GM18868 (cell line): ENCODE data around the gene OR51E2.

Experiments
- ATAC-seq: cut with Tn5 transposase; IDR thresholded peaks from one replicate; pipeline ENCODE4 v1.9.1; 2021; ENCODE audit warnings: mild to moderate bottlenecking, moderate library complexity; ENCODE audit not compliant: unreplicated experiment

The OR51E2 gene

DNA sequence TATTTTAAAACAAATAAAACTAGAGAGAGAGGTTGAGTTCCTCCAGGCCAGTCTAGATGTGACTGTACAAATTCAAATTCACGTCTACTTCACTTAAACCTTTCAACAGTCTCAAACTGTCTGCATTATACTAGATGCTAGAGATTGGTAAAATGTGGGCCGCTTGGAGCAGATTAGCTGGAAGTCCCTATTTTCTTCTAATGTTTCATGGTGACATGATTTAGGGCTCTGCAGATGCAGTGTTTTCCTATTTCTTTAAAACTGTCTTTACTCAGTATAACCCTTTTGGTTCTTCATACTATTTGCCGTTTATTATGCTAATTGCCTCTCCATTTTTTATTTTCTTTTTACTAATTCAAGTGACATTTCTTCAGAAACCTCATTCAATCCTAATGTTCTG is 33.5 kb downstream of the OR51E2 start:
- ATAC-seq, result no peak

DNA sequence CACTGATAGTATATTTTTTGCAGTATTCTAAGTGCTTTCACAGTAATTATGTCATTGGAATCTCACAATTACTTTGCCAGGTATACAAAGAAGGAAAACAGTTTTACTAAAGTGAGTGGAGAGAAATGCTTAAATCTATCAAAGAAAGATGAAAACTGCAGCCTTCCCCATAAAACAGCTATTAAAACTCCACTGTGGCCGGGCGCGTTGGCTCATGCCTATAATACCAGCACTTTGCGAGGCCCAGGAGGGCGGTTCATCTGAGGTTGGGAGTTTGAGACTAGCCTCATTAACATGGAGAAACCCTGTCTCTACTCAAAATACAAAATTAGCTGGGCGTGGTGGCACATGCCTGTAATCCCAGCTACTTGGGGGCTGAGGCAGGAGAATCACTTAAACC is 34.8 kb downstream of the OR51E2 start:
- ATAC-seq, result no peak

DNA sequence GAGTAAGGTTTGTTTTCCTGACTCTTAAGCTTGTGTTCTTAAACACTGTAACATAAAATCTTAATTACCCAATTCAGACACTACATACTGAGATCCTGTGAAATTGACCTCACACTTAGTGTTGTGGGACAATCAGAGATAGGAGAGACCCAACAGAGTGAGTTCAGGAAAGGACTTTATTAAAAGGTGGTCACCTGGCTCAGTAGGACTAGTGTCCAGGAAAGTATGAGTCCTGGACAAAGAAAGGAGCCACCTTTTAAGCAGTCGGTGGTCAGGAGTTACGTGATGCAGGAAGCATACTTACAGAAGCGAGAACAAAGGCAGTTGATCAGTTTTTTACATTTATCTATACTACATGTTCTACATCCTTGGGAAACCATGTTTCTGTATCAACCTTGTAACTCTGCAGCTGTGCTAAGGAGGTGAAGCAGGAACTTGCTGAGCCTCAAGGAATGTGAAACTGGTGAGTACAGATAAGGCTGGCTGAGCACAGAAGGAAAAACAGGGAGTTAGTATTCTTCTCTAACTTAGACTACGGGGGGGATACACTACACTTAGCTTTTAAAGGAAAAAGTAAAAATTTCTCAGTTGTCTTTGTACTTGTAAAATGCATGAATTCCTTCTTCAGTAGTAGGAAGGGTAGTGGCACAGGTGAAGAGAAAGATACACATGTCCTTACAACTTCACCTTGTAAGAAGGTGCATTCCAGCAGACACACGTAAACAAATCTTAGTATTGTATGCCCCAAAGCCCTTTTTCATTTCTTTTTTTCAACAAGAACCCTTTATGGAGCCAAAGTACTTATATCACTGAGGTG is 38.8 kb downstream of the OR51E2 start:
- no peak for ATAC-seq

DNA sequence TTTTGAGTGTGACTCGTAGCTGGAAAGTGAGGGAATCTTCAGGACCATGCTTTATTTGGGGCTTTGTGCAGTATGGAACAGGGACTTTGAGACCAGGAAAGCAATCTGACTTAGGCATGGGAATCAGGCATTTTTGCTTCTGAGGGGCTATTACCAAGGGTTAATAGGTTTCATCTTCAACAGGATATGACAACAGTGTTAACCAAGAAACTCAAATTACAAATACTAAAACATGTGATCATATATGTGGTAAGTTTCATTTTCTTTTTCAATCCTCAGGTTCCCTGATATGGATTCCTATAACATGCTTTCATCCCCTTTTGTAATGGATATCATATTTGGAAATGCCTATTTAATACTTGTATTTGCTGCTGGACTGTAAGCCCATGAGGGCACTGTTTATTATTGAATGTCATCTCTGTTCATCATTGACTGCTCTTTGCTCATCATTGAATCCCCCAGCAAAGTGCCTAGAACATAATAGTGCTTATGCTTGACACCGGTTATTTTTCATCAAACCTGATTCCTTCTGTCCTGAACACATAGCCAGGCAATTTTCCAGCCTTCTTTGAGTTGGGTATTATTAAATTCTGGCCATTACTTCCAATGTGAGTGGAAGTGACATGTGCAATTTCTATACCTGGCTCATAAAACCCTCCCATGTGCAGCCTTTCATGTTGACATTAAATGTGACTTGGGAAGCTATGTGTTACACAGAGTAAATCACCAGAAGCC is 42.9 kb downstream of the OR51E2 start:
- no peak for ATAC-seq

DNA sequence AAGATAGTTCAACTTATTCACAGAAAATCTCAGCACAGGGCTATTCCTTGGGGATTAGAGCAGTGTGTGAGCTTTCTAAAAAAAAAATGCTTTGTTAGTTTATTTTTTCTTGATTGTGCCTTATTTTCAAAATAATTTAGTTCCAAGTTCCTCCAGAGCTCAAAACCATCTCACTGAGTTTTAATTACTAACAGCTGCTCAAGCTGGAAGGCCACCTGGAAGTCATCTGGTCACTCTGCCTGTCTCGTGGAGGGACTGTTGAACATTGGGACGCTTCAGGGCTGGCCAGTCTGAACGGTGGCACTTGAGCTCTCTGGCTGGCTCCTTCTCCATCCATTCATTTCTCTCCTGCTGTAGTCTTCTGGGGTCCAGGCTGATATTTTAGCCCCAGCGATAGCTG is 49.9 kb downstream of the OR51E2 start:
- ATAC-seq, result no peak

DNA sequence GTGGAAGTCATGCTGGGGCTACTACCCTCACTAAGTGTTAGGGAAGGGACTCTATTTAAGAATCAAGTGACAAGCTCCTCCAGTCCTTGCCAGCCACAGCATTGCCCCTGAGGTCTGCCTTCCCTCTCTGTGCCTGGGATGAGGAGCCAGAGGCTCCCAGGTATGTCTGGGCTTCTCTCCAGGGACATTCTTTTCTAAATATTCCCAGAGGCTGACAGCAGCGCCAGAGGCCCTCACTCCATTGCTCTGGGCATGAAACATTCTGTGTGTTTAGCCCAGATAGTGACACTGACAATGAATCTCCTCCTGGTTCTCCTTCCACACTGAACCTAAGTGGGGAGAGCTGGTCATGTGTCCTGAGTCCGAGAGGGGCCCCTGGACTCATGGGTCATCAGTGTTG is 51.7 kb downstream of the OR51E2 start:
- ATAC-seq, result no peak

DNA sequence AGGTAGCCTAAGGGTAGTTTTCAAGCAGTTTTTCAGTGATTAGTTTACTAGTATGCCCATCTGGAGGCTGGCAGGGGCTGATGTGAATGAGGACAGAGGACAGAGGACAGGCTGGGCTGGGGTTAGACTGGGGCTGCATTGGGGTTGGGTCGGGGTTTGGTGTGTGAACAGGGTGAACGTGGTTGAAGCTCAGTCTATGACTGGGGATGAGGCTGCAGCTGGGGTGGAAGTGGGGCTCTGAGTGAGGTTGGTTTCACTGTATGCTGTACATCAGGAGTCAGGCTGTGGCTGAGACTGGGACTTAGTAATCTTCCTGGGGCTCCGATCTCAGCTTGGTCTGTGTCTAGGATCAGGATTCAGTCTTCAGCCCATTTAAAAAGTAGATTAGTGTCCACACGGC is 53.4 kb downstream of the OR51E2 start:
- ATAC-seq, result no peak

DNA sequence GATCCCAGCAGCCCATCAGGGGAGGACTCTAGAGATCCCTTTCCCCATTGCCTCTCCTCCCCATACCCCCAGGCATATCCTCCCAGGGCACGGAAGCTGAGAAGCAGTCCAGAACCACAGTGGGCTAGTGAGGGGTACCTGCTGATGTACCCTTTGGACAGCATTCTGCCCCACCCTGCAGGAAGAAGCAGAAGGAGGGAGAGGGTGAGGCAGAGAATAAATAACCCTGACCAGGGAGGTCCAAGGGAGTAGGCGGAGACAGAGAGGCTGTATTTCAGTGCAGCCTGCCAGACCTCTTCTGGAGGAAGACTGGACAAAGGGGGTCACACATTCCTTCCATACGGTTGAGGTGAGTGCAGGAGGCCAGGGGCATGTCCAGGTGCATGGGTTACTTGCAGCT is 54.0 kb downstream of the OR51E2 start, which contains the start of gene OR51E1:
TSS of gene OR51E1 (plus strand) at position 301 of the 400 bp plus-strand sequence. CDS start 8,545 bp downstream, outside the sequence.
- ATAC-seq, result no peak

DNA sequence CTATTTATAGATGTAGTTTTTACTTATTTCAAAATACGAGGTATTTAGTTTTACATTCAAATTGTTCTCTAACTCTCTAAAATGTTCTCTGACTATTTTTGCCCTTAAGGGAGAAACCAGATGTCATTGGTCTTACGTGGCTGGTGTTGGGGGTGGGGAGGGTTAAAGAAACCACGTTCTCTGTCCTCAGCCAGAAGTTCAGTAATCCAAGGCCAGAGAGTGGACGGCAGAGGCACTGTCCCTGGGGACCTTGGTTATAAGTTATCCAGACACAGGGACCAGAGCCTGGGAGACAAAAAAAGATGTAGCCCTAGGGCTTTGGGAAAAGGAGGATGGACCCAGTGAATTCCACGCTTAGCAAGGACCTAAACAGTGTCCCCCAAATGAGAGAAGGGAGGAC is 54.6 kb downstream of the OR51E2 start:
- no peak for ATAC-seq

DNA sequence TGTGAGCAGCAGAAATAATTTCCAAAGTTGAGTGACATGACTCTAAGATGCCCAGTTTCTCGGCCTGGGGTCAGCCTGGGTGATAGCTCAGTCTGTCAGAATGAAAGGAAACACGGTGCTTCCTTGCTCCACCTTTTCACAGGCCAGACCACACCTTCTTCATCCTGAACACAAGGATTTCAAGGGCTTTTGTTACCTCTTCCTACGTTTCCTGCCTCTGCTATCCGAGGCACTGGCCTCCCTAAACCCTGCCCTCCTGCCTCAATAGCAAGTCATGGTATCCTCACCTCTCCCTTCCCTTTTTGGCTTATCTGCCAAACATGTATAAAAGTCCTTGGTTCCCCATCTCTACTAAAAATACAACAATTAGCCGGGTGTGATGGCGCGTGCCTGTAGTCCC is 55.6 kb downstream of the OR51E2 start:
- ATAC-seq, result no peak

DNA sequence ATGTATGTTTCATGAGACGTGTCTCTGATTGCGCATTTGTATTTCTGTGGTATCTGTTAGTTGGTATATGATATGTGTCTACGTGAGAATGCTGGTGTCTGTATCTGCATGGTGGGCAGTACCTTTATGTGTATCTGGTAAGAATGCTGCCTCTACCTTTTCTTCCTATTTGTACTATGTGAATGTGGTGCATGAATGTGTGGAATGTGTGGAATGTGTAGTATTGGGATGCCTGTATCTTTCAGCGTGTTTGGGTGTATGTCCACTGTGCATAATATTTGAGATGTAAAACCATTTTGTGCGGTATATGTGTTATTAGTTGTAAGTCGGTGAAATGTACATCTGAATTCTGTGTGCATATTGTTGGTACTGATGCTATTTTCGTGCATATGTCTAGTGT is 56.2 kb downstream of the OR51E2 start:
- ATAC-seq, result no peak

DNA sequence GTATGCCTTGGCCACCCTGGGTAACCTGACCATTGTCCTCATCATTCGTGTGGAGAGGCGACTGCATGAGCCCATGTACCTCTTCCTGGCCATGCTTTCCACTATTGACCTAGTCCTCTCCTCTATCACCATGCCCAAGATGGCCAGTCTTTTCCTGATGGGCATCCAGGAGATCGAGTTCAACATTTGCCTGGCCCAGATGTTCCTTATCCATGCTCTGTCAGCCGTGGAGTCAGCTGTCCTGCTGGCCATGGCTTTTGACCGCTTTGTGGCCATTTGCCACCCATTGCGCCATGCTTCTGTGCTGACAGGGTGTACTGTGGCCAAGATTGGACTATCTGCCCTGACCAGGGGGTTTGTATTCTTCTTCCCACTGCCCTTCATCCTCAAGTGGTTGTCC is 57.7 kb downstream of the OR51E2 start:
- ATAC-seq, result no peak

DNA sequence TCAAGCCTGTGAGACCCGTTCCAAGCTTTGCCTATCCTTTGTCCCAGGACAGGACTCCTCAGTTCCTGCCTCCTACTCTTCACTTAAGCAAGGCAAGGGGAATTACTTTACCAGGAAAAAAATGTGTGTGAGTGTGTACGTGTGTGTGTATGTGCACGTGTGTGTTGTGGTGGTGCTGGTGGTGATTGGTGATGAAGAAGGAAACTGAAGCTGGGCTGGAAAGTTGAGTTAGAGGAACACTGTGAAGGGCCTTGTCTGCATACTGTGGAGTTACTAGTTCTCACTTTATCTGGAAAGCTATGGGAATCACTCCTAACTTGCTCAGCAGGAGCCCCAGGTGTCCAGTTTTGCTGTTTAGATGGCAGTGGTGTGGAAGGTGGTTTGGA is 60.0 kb downstream of the OR51E2 start:
- ATAC-seq, result no peak

DNA sequence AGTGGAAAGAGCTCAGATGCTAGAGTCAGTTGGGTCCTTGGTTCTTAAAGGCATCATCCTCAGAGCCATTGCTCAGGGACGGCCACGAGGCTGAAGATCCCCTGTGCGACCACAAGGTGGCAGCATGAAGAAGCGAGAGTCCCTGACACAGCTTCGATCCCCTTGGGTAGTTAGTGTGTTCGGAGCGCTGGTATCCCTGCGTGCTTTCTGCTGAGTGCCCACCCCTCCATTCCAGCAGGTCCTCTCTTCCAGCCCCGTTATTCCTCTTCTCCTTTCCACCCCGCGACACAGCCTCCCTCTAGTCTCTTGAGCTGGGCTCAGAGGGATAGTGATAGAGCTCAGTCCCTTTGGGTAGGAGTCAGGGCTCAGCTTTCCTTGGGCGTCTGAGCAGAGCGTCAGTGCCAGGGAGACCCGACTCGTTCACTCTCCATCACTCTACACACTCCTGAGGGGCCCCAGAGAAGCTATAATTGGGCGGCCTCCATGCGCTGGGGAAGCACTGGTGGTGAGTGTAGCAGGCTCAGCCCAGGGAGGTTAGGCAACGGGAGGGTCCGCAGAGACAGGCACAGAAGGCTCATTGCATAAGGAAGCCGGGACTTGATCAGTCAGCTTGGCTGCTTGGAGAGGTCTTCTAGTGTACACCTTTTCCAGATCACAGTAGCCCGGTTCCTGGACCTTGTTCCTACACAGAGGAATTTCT is 60.5 kb downstream of the OR51E2 start, which contains the start of gene OR51D1:
TSS of gene OR51D1 (plus strand) at position 516 of the 700 bp plus-strand sequence. CDS start 2,314 bp downstream, outside the sequence.
- peak; percentile 98 for ATAC-seq

DNA sequence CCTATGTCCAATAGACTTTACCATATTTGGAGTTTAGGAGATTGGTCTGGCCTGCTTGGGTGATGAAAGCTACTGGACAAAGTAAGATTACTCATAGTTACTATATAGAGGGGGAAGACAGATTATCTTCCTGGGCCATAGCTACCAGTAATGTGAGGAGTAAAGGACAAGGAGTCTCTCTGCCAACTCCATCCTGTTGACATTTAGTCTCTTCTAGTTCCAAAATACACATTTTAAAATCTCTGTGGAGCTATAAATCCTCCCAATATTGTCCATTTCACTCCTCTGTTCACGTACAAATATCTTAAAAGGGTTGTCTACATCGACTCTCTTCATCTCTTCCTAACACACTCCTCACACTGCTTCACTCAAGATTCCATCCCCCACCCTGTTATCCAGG is 61.5 kb downstream of the OR51E2 start:
- ATAC-seq, result no peak
